ENCODE data around the gene DCC. TPM values are rescaled to one million over a fixed set of nuclear protein-coding genes. Genes with fewer than 3 reads are reported as not detected.

The DCC gene
- total and polyA plus RNA-seq, 2 of the 8 experiments (the other 6 are each of a cell fraction or from before 2014, with no cell fraction given), result 0.14 to 1.4 TPM

DNA sequence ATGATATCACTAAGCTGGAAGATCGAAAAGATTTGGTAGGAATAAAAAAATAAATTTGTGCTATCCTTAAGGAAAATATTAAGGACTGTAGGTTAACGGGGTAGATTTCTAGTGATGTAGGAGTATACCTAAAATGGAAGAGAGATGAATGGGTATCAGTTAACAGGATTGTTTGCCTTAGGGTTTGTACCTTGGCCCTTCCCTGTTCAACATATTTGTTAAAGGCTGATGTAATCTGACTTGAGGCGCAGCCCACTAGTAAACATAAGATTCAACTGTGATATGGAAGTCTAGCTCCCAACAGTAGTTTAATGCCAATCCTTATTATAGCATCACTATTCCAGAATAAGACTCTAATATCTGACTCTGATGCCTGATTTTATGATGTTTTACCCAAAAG lies 685.2 kb downstream of the DCC start:
- Histone ChIP-seq H2BK15ac (ENCODE audit: low read length) (no peak overlapping the region), H3K36me3 (ENCODE audit: control insufficient read depth in 2 of 4, insufficient read depth in 4 of 4, low read length in 3 of 4) (no peaks in the 10 kb centered on the region), H3K27me3 (replicated peaks in 1 of 4; ENCODE audit: control insufficient read depth in 3 of 4, extremely low read depth in 1 of 4, insufficient read depth in 3 of 4, low read length in 3 of 4) (no peaks in the 10 kb centered on the region), H3K56ac (replicated peaks; ENCODE audit: insufficient read length, low read depth, low read length) (no peak overlapping the region), H2BK5ac (ENCODE audit: low read depth, low read length) (no peak overlapping the region), H3K9me3 (ENCODE audit: insufficient read depth in 2 of 2, low read depth in 1 of 2, low read length in 1 of 2) (no peaks in the 10 kb centered on the region), H3K27ac (ENCODE audit: low read depth, low read length) (no peak overlapping the region), H3K4me3 (ENCODE audit: extremely low read depth in 1 of 4, insufficient read depth in 2 of 4, low read depth in 3 of 4, low read length in 4 of 4) (no peak overlapping the region), H4K20me1 (replicated peaks in 1 of 2; ENCODE audit: control insufficient read depth in 1 of 2, insufficient read depth in 2 of 2, low read length in 2 of 2) (no peaks in the 10 kb centered on the region), H4K91ac (replicated peaks; ENCODE audit: insufficient read length, low read length) (no peak overlapping the region), H2AK5ac (ENCODE audit: low read depth, low read length) (no peak overlapping the region), H2BK20ac (ENCODE audit: low read length) (no peak overlapping the region), H3K4me2 (ENCODE audit: insufficient read depth in 1 of 2, low read depth in 2 of 2, low read length in 2 of 2) (no peak overlapping the region), H4K5ac (ENCODE audit: insufficient read length, low read depth, low read length) (no peak overlapping the region), H3K14ac (ENCODE audit: insufficient read length) (no peak overlapping the region), H3K4ac (replicated peaks; ENCODE audit: insufficient read length, low read depth, low read length) (no peak overlapping the region), H4K8ac (ENCODE audit: extremely low read depth, insufficient read depth, low read length) (no peak overlapping the region), H3K4me1 (replicated peaks in 1 of 4; ENCODE audit: control insufficient read depth in 3 of 4, insufficient read depth in 4 of 4, low read length in 3 of 4) (no peaks in the 10 kb centered on the region), H2BK12ac (ENCODE audit: low read depth, low read length) (no peak overlapping the region), H3K79me1 (ENCODE audit: low read depth, low read length) (no peaks in the 10 kb centered on the region), H2BK120ac (replicated peaks; ENCODE audit: low read depth, low read length) (no peak overlapping the region), H3K18ac (ENCODE audit: extremely low read depth, low read length) (no peak overlapping the region), H3K79me2 (ENCODE audit: control insufficient read depth in 1 of 2, insufficient read depth in 2 of 2, low read length in 2 of 2) (no peaks in the 10 kb centered on the region), H3K9ac (replicated peaks in 1 of 4; ENCODE audit: extremely low read depth in 1 of 4, low read depth in 3 of 4, low read length in 3 of 4) (no peak overlapping the region), H3K23ac (ENCODE audit: insufficient read length) (no peak overlapping the region), H2AFZ (ENCODE audit: low read length) (no peak overlapping the region), H3K23me2 (ENCODE audit: low read depth, low read length) (no peaks in the 10 kb centered on the region)
- FAIRE-seq, result no peak
- 94% methylated on average over 3 of the region's 3 CpGs; no CpG with 5 or more reads in 1 of the 2 experiments for WGBS, 2 experiments (ENCODE audit: extremely low coverage in 1 of 2, insufficient coverage in 1 of 2, insufficient read length in 1 of 2, insufficient replicate concordance in 2 of 2, low coverage in 1 of 2, low lambda C conversion rate in 2 of 2, missing lambda C conversion rate in 1 of 2)
- no peak for DNase-seq (ENCODE audit: low read depth in 1 of 2, low spot score in 2 of 2)
- ChIA-PET POLR2A (ENCODE audit: partially characterized antibody) (no interaction called here), CTCF (ENCODE audit: partially characterized antibody) (interaction anchor here (0.7 to 1.0 kb wide), 2 partner anchors 33 to 129 kb away, joined by 3 read pairs; no protein-coding TSS in a partner anchor)
- TF ChIP-seq KDM1A (IDR thresholded peaks at IDR 0.05; ENCODE audit: borderline replicate concordance, low read length) (no peak), MAX (IDR thresholded peaks at IDR 0.05) (no peak)

Measured in H1 (cell line).